Mesenchymal stem cell (in vitro differentiated cells and primary cell): ENCODE measurements around the gene KRIT1.

Experiments used
- DNase-seq: peaks from one replicate; pipeline ENCODE4 v3.0.0-alpha.2; 2013
- H2AFZ ChIP-seq: one replicate; pipeline ENCODE4 v1.6.1; 2013; ENCODE audit warnings: low read depth, mild to moderate bottlenecking, control low read depth, inconsistent platforms, low read length, moderate library complexity
- H2AK5ac ChIP-seq: 2 replicates; pipeline ENCODE4 v1.6.1; 2013; ENCODE audit warnings: low read length, moderate library complexity, mild to moderate bottlenecking, inconsistent platforms; ENCODE audit not compliant: severe bottlenecking
- H2BK120ac ChIP-seq: one replicate; pipeline ENCODE4 v1.6.1; 2013; ENCODE audit warnings: low read depth, mild to moderate bottlenecking, inconsistent platforms, low read length, moderate library complexity
- H2BK12ac ChIP-seq, 2 experiments: one replicate each; pipeline ENCODE4 v1.6.1; 2013; ENCODE audit warnings: inconsistent platforms in 2 of 2, low read length in 2 of 2, mild to moderate bottlenecking in 2 of 2, moderate library complexity in 2 of 2, control low read depth in 1 of 2
- H2BK15ac ChIP-seq: one replicate; pipeline ENCODE4 v1.6.1; 2013; ENCODE audit warnings: mild to moderate bottlenecking, low read depth, inconsistent platforms; ENCODE audit not compliant: poor library complexity, severe bottlenecking
- H2BK5ac ChIP-seq: 2 replicates; pipeline ENCODE4 v1.6.1; 2013; ENCODE audit warnings: low read depth, mild to moderate bottlenecking, low read length, control low read depth, inconsistent platforms; ENCODE audit not compliant: poor library complexity, severe bottlenecking
- H3K14ac ChIP-seq, 2 experiments: one replicate each; pipeline ENCODE4 v1.6.1; 2013; ENCODE audit warnings: inconsistent platforms in 2 of 2, low read length in 2 of 2, control low read depth in 1 of 2, mild to moderate bottlenecking in 1 of 2, moderate library complexity in 1 of 2
- H3K18ac ChIP-seq, 2 experiments: one replicate each; pipeline ENCODE4 v1.6.1; 2013; ENCODE audit warnings: inconsistent platforms in 2 of 2, low read length in 2 of 2, control low read depth in 1 of 2, low read depth in 1 of 2, mild to moderate bottlenecking in 1 of 2
- H3K23ac ChIP-seq, 2 experiments: one replicate each; pipeline ENCODE4 v1.6.1; 2013; ENCODE audit warnings: inconsistent platforms in 2 of 2, low read length in 2 of 2, mild to moderate bottlenecking in 2 of 2, moderate library complexity in 2 of 2, control low read depth in 1 of 2
- H3K27ac ChIP-seq: 2 replicates; pipeline ENCODE4 v1.5.1; 2013; ENCODE audit warnings: mild to moderate bottlenecking, moderate library complexity, low read length, control low read depth, inconsistent platforms; ENCODE audit not compliant: poor library complexity, severe bottlenecking
- H3K27me3 ChIP-seq, 2 experiments: 2 replicates each; pipeline versions ENCODE4 v1.6.1 to v1.7.0; 2013; ENCODE audit warnings: low read length in 2 of 2, mild to moderate bottlenecking in 2 of 2, moderate library complexity in 2 of 2, control low read depth in 1 of 2, inconsistent platforms in 1 of 2; ENCODE audit not compliant: control insufficient read depth in 1 of 2, insufficient read depth in 1 of 2
- H3K36me3 ChIP-seq, 2 experiments: 2 replicates each; pipeline versions ENCODE4 v1.6.1 to v1.7.0; 2013; ENCODE audit warnings: low read length in 2 of 2, control low read depth in 1 of 2, inconsistent platforms in 1 of 2, low read depth in 1 of 2, mild to moderate bottlenecking in 1 of 2; ENCODE audit not compliant: insufficient read depth in 2 of 2, control insufficient read depth in 1 of 2
- H3K4ac ChIP-seq, 2 experiments: one replicate each; pipeline ENCODE4 v1.6.1; 2013; ENCODE audit warnings: inconsistent platforms in 2 of 2, low read length in 2 of 2, mild to moderate bottlenecking in 2 of 2, moderate library complexity in 2 of 2, control low read depth in 1 of 2, low read depth in 1 of 2
- H3K4me1 ChIP-seq: 2 replicates; pipeline ENCODE4 v1.6.1; 2013; ENCODE audit warnings: low read depth, low read length, control low read depth; ENCODE audit not compliant: control insufficient read depth, insufficient read depth
- H3K4me2 ChIP-seq: 2 replicates; pipeline ENCODE4 v1.6.1; 2013; ENCODE audit warnings: low read length, mild to moderate bottlenecking, inconsistent platforms; ENCODE audit not compliant: poor library complexity, severe bottlenecking
- H3K4me3 ChIP-seq, 2 experiments: 2 replicates each; pipeline versions ENCODE4 v1.5.1 to v1.7.0; 2013; ENCODE audit warnings: low read length in 2 of 2, mild to moderate bottlenecking in 2 of 2, control low read depth in 1 of 2, low read depth in 1 of 2; ENCODE audit not compliant: insufficient read depth in 1 of 2
- H3K79me1 ChIP-seq: replicated peaks from 2 replicates; pipeline ENCODE4 v1.6.1; 2013; ENCODE audit warnings: mild to moderate bottlenecking, control low read depth, low read length, inconsistent platforms; ENCODE audit not compliant: poor library complexity, severe bottlenecking
- H3K9ac ChIP-seq: 2 replicates; pipeline ENCODE4 v1.7.0; 2013; ENCODE audit warnings: mild to moderate bottlenecking, low read length, moderate library complexity
- H3K9me3 ChIP-seq: 2 replicates; pipeline ENCODE4 v1.7.0; 2013; ENCODE audit warnings: mild to moderate bottlenecking, low read length; ENCODE audit not compliant: control insufficient read depth
- H4K8ac ChIP-seq: one replicate; pipeline ENCODE4 v1.6.1; 2013; ENCODE audit warnings: inconsistent platforms, mild to moderate bottlenecking, low read length, moderate library complexity
- H4K91ac ChIP-seq: one replicate; pipeline ENCODE4 v1.6.1; 2013; ENCODE audit warnings: mild to moderate bottlenecking, low read length, inconsistent platforms
- WGBS: methylation state at CpG from one replicate; pipeline ENCODE4 v1.1.7; 2013; ENCODE audit warnings: mixed read lengths; 5-methylcytosine and 5-hydroxymethylcytosine counted together

KRIT1 gene

GRCh38 chr7:92266415-92267241 lies 20.9 kb upstream of the KRIT1 start:
- no peak overlapping the region for H3K4ac ChIP-seq
- no peak overlapping the region for H4K91ac ChIP-seq
- DNase-seq, result no peak
- no peak overlapping the region for H3K9ac ChIP-seq
- WGBS, result 72% methylated on average over 4 of the region's 5 CpGs
- no peaks in the 10 kb centered on the region for H3K9me3 ChIP-seq
- no peak overlapping the region for H2BK15ac ChIP-seq
- H2BK120ac ChIP-seq, result no peak overlapping the region
- H3K79me1 ChIP-seq, result peaks cover 23% of the 10 kb centered on the region
- no peaks in the 10 kb centered on the region for H3K4me1 ChIP-seq
- no peak overlapping the region for H3K23ac ChIP-seq
- H3K36me3 ChIP-seq, result no peaks in the 10 kb centered on the region
- H2AK5ac ChIP-seq, result no peak overlapping the region
- H3K27ac ChIP-seq, result no peak overlapping the region
- H3K14ac ChIP-seq, result no peak overlapping the region
- no peak overlapping the region for H2BK12ac ChIP-seq
- no peak overlapping the region for H2AFZ ChIP-seq
- H3K4me3 ChIP-seq, result no peak overlapping the region
- no peak overlapping the region for H2BK5ac ChIP-seq
- H4K8ac ChIP-seq, result no peak overlapping the region
- H3K4me2 ChIP-seq, result no peak overlapping the region
- no peaks in the 10 kb centered on the region for H3K27me3 ChIP-seq
- H3K18ac ChIP-seq, result no peak overlapping the region

- H2AK5ac ChIP-seq, result no peak overlapping the region
- peaks cover 0 to 8% of the 10 kb centered on the region in 2 experiments for H3K36me3 ChIP-seq
- H3K23ac ChIP-seq, result no peak overlapping the region
- H3K79me1 ChIP-seq, result peaks cover 11% of the 10 kb centered on the region
- no peak overlapping the region for H3K18ac ChIP-seq
- DNase-seq, result peak; percentile 41
- no peak overlapping the region for H3K4ac ChIP-seq
- no peak overlapping the region for H2BK120ac ChIP-seq
- no peak overlapping the region for H3K27ac ChIP-seq
- no peak overlapping the region for H2BK15ac ChIP-seq
- H3K27me3 ChIP-seq, result no peaks in the 10 kb centered on the region
- no peak overlapping the region for H3K14ac ChIP-seq
- H3K4me1 ChIP-seq, result peaks cover 3% of the 10 kb centered on the region
- H4K8ac ChIP-seq, result no peak overlapping the region
- H3K9ac ChIP-seq, result no peak overlapping the region
- no peaks in the 10 kb centered on the region for H3K9me3 ChIP-seq
- H2AFZ ChIP-seq, result no peak overlapping the region
- no peak overlapping the region for H2BK12ac ChIP-seq
- no peak overlapping the region for H3K4me3 ChIP-seq
- no peak overlapping the region for H4K91ac ChIP-seq
- H3K4me2 ChIP-seq, result no peak overlapping the region
- H2BK5ac ChIP-seq, result no peak overlapping the region
- WGBS, result 50% methylated on average over 7 of the region's 7 CpGs
Measured at GRCh38 chr7:92260248-92260781, 14.6 kb upstream of the KRIT1 start.

- Histone ChIP-seq H2BK120ac (no peak overlapping the region), H3K14ac (no peak overlapping the region), H4K8ac (no peak overlapping the region), H3K27ac (no peak overlapping the region), H2BK12ac (no peak overlapping the region), H3K27me3 (no peaks in the 10 kb centered on the region), H3K4me3 (no peak overlapping the region), H3K9me3 (no peaks in the 10 kb centered on the region), H3K9ac (no peak overlapping the region), H4K91ac (no peak overlapping the region), H2BK5ac (no peak overlapping the region), H3K36me3 (peaks cover 0 to 8% of the 10 kb centered on the region in 2 experiments), H3K79me1 (peaks cover 9% of the 10 kb centered on the region), H2BK15ac (no peak overlapping the region), H3K4ac (no peak overlapping the region), H3K4me2 (no peak overlapping the region), H2AK5ac (no peak overlapping the region), H2AFZ (no peak overlapping the region), H3K18ac (no peak overlapping the region), H3K23ac (no peak overlapping the region), H3K4me1 (peaks cover 3% of the 10 kb centered on the region)
- DNase-seq, result no peak
- 98% methylated on average over 2 of the region's 2 CpGs for WGBS
Measured at GRCh38 chr7:92259610-92260247, 14.0 kb upstream of the KRIT1 start.

GRCh38 chr7:92259062-92259461 lies 13.3 kb upstream of the KRIT1 start:
- Histone ChIP-seq H3K27me3 (no peaks in the 10 kb centered on the region), H2BK120ac (no peak overlapping the region), H2AFZ (no peak overlapping the region), H2BK5ac (no peak overlapping the region), H3K36me3 (peaks cover 0 to 8% of the 10 kb centered on the region in 2 experiments), H3K4ac (no peak overlapping the region), H3K18ac (no peak overlapping the region), H3K9ac (no peak overlapping the region), H2BK15ac (no peak overlapping the region), H3K14ac (no peak overlapping the region), H4K91ac (no peak overlapping the region), H3K4me2 (no peak overlapping the region), H2AK5ac (no peak overlapping the region), H3K23ac (no peak overlapping the region), H4K8ac (no peak overlapping the region), H2BK12ac (no peak overlapping the region), H3K4me3 (no peak overlapping the region), H3K79me1 (peaks cover 8% of the 10 kb centered on the region), H3K4me1 (peaks cover 3% of the 10 kb centered on the region), H3K9me3 (no peaks in the 10 kb centered on the region), H3K27ac (no peak overlapping the region)
- WGBS, result 96% methylated on average over 2 of the region's 4 CpGs
- DNase-seq, result no peak
